ENCODE results near the gene CDC42EP1. TPM values are rescaled to one million over a fixed set of nuclear protein-coding genes. Genes with fewer than 3 reads are reported as not detected.

Gene CDC42EP1
- polyA plus RNA-seq, 1 donor from 2014 or later, result 0.24 TPM

DNA sequence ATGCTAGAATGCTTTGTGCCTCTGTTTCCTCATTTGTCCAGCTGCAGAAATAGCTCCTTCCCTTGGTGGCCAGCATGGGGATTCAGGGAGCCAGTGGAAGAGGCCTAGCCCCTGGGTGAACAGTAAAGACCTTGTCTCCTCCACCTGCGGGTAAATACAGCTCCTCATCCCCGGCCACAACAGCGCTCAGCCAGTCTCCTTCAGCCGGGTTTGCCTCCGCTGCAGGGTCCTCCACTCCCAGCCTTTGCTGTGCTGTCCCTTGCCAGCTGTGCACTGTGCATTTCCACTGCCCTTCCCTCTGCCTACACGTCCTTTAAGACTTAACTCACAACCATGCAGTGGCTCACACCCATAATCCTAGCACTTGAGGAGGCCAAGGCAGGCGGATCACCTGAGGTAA is 1.5 kb upstream of the CDC42EP1 start:
- H3K79me2 ChIP-seq (replicated peaks; ENCODE audit: insufficient read depth, low read length), result no peaks in the 10 kb centered on the region
- H4K20me1 ChIP-seq (ENCODE audit: insufficient read depth), result no peaks in the 10 kb centered on the region
- no peaks in the 10 kb centered on the region for H3K36me3 ChIP-seq (ENCODE audit: insufficient read depth, low read length)
- TF ChIP-seq TAF1 (IDR thresholded peaks at IDR 0.05; ENCODE audit: low read depth) (no peak), EP300 (conservative IDR thresholded peaks at IDR 0.05; ENCODE audit: poor library complexity, severe bottlenecking) (no peak), RAD21 (conservative IDR thresholded peaks at IDR 0.05) (no peak), EZH2 (IDR thresholded peaks at IDR 0.05; ENCODE audit: borderline replicate concordance, insufficient read depth, low read length, poor library complexity, severe bottlenecking) (no peak), POLR2AphosphoS5 (IDR thresholded peaks at IDR 0.05) (no peak), MXI1 (conservative IDR thresholded peaks at IDR 0.05; ENCODE audit: poor library complexity, severe bottlenecking) (no peak)
- H3F3A ChIP-seq (ENCODE audit: insufficient read depth, low read length, poor library complexity, severe bottlenecking), result no peaks in the 10 kb centered on the region
- no peak overlapping the region for H3K27ac ChIP-seq (ENCODE audit: low read length)
- no peak overlapping the region for H3K9ac ChIP-seq (ENCODE audit: low read length)
- no peak overlapping the region for H2AFZ ChIP-seq (ENCODE audit: low read depth, low read length)
- H3K4me3 ChIP-seq (ENCODE audit: low read length), result no peak overlapping the region
- no peaks in the 10 kb centered on the region for H3K9me3 ChIP-seq (ENCODE audit: low read length)
- H3K4me2 ChIP-seq (ENCODE audit: low read length), result no peak overlapping the region
- H3K9me2 ChIP-seq (ENCODE audit: insufficient read depth, low read length), result no peaks in the 10 kb centered on the region
- peaks cover 31% of the 10 kb centered on the region for H3K27me3 ChIP-seq (ENCODE audit: insufficient read depth, low read depth, low read length)

DNA sequence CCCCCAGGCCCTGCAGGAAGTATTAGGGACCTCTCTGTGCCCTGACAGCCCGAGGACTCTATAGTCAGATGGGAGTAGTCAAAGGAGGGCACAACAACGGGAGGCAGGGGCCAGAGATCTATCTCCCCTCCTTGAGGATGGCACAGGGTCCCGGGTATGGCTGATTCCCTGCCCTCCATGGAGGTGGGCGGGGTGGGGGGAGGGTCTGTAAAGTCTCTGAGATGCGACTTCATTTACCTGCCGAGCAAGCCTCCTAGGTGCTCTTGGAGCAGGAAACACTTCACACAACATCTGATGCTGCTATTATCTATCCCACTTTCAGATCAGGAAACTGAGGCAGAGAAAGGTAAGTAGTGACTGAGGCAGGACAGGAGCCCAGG is 769 bp upstream of the CDC42EP1 start:
- Histone ChIP-seq H3K79me2 (replicated peaks; ENCODE audit: insufficient read depth, low read length) (no peaks in the 10 kb centered on the region), H3K9ac (ENCODE audit: low read length) (no peak overlapping the region), H2AFZ (ENCODE audit: low read depth, low read length) (no peak overlapping the region), H3K27me3 (ENCODE audit: insufficient read depth, low read depth, low read length) (peaks cover 31% of the 10 kb centered on the region), H3K27ac (ENCODE audit: low read length) (no peak overlapping the region), H3K36me3 (ENCODE audit: insufficient read depth, low read length) (no peaks in the 10 kb centered on the region), H4K20me1 (ENCODE audit: insufficient read depth) (no peaks in the 10 kb centered on the region), H3K4me2 (ENCODE audit: low read length) (no peak overlapping the region), H3K9me2 (ENCODE audit: insufficient read depth, low read length) (no peaks in the 10 kb centered on the region), H3K4me3 (ENCODE audit: low read length) (no peak overlapping the region), H3K9me3 (ENCODE audit: low read length) (no peaks in the 10 kb centered on the region), H3F3A (ENCODE audit: insufficient read depth, low read length, poor library complexity, severe bottlenecking) (no peaks in the 10 kb centered on the region)
- TF ChIP-seq SMC3 (conservative IDR thresholded peaks at IDR 0.05; ENCODE audit: poor library complexity), result no peak
- TF ChIP-seq RAD21 (conservative IDR thresholded peaks at IDR 0.05), result no peak
- TF ChIP-seq EZH2 (IDR thresholded peaks at IDR 0.05; ENCODE audit: borderline replicate concordance, insufficient read depth, low read length, poor library complexity, severe bottlenecking), result no peak
- no peak for TF ChIP-seq EP300 (conservative IDR thresholded peaks at IDR 0.05; ENCODE audit: poor library complexity, severe bottlenecking)
- TF ChIP-seq, protein P1, sequence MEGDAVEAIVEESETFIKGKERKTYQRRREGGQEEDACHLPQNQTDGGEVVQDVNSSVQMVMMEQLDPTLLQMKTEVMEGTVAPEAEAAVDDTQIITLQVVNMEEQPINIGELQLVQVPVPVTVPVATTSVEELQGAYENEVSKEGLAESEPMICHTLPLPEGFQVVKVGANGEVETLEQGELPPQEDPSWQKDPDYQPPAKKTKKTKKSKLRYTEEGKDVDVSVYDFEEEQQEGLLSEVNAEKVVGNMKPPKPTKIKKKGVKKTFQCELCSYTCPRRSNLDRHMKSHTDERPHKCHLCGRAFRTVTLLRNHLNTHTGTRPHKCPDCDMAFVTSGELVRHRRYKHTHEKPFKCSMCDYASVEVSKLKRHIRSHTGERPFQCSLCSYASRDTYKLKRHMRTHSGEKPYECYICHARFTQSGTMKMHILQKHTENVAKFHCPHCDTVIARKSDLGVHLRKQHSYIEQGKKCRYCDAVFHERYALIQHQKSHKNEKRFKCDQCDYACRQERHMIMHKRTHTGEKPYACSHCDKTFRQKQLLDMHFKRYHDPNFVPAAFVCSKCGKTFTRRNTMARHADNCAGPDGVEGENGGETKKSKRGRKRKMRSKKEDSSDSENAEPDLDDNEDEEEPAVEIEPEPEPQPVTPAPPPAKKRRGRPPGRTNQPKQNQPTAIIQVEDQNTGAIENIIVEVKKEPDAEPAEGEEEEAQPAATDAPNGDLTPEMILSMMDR (IDR thresholded peaks at IDR 0.05; ENCODE audit: poor library complexity, severe bottlenecking), result no peak
- TF ChIP-seq, protein P2, sequence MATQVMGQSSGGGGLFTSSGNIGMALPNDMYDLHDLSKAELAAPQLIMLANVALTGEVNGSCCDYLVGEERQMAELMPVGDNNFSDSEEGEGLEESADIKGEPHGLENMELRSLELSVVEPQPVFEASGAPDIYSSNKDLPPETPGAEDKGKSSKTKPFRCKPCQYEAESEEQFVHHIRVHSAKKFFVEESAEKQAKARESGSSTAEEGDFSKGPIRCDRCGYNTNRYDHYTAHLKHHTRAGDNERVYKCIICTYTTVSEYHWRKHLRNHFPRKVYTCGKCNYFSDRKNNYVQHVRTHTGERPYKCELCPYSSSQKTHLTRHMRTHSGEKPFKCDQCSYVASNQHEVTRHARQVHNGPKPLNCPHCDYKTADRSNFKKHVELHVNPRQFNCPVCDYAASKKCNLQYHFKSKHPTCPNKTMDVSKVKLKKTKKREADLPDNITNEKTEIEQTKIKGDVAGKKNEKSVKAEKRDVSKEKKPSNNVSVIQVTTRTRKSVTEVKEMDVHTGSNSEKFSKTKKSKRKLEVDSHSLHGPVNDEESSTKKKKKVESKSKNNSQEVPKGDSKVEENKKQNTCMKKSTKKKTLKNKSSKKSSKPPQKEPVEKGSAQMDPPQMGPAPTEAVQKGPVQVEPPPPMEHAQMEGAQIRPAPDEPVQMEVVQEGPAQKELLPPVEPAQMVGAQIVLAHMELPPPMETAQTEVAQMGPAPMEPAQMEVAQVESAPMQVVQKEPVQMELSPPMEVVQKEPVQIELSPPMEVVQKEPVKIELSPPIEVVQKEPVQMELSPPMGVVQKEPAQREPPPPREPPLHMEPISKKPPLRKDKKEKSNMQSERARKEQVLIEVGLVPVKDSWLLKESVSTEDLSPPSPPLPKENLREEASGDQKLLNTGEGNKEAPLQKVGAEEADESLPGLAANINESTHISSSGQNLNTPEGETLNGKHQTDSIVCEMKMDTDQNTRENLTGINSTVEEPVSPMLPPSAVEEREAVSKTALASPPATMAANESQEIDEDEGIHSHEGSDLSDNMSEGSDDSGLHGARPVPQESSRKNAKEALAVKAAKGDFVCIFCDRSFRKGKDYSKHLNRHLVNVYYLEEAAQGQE (IDR thresholded peaks at IDR 0.05; ENCODE audit: borderline replicate concordance), result no peak
- no peak for TF ChIP-seq MXI1 (conservative IDR thresholded peaks at IDR 0.05; ENCODE audit: poor library complexity, severe bottlenecking)
- no peak for TF ChIP-seq POLR2AphosphoS5 (IDR thresholded peaks at IDR 0.05)
- no peak for TF ChIP-seq TAF1 (IDR thresholded peaks at IDR 0.05; ENCODE audit: low read depth)
